SK-N-SH treated with all-trans-retinoic acid at 6 μM for 48 hours (cell line): ENCODE data around the gene PCSK9.

Experiments used
- ESRRG ChIP-seq: fragments of 250-450 bp; sonication (Bioruptor Pico); IDR thresholded peaks from 2 replicates; pipeline ENCODE4 v1.6.1; 2021; ENCODE audit warnings: mild to moderate bottlenecking
- ZFP3 ChIP-seq: fragments of 250-450 bp; sonication (Bioruptor Pico); IDR thresholded peaks from 2 replicates; pipeline ENCODE4 v1.5.0; 2020; ENCODE audit warnings: mild to moderate bottlenecking, moderate library complexity
- TF ChIP-seq, protein P1 (sequence below): fragments of 250-450 bp; sonication (Bioruptor Pico); IDR thresholded peaks from 2 replicates; pipeline ENCODE4 v1.8.0; 2020; ENCODE audit warnings: mild to moderate bottlenecking, moderate library complexity, borderline replicate concordance
- TF ChIP-seq, protein P2 (sequence below): fragments of 250-450 bp; sonication (Bioruptor Pico); IDR thresholded peaks from 2 replicates; pipeline ENCODE4 v1.8.0; 2021; ENCODE audit warnings: low read depth, mild to moderate bottlenecking, moderate library complexity, borderline replicate concordance
- TF ChIP-seq, protein P3 (sequence below): fragments of 250-450 bp; sonication (Bioruptor Pico); IDR thresholded peaks from 2 replicates; pipeline ENCODE4 v1.5.1; 2020; ENCODE audit warnings: low read depth, mild to moderate bottlenecking, moderate library complexity

DNA sequence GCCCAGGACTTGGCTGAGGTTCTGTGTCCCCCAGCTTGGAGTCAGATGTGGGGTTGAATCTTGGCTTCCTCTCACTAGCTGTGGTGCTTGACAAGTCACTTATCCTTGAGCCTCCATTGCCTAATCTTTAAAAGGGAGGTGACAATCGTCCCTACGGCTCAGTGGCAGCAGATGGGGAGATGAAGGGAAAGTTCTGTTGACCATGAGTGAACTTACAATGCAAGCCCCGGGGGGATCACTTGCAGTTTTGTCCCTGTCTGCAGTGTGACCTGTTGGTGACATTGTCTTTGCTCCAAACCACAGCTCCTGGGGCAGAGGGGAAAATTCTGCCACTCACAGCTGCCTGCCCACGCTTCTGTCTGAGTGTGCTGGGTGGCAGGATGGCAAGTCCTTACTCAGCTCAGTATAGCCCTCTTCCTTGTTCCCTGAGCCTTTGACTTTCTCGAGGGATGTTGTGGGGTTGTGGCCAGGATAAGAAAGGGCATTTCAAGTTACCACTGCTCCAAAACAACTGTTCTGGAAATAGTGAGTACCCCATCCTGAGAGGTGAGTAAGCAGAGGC, 1.7 kb downstream of the PCSK9 start:
- TF ChIP-seq, protein P1, sequence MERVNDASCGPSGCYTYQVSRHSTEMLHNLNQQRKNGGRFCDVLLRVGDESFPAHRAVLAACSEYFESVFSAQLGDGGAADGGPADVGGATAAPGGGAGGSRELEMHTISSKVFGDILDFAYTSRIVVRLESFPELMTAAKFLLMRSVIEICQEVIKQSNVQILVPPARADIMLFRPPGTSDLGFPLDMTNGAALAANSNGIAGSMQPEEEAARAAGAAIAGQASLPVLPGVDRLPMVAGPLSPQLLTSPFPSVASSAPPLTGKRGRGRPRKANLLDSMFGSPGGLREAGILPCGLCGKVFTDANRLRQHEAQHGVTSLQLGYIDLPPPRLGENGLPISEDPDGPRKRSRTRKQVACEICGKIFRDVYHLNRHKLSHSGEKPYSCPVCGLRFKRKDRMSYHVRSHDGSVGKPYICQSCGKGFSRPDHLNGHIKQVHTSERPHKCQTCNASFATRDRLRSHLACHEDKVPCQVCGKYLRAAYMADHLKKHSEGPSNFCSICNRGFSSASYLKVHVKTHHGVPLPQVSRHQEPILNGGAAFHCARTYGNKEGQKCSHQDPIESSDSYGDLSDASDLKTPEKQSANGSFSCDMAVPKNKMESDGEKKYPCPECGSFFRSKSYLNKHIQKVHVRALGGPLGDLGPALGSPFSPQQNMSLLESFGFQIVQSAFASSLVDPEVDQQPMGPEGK (CRISPR knock-in tag): no peak
- TF ChIP-seq, protein P2, sequence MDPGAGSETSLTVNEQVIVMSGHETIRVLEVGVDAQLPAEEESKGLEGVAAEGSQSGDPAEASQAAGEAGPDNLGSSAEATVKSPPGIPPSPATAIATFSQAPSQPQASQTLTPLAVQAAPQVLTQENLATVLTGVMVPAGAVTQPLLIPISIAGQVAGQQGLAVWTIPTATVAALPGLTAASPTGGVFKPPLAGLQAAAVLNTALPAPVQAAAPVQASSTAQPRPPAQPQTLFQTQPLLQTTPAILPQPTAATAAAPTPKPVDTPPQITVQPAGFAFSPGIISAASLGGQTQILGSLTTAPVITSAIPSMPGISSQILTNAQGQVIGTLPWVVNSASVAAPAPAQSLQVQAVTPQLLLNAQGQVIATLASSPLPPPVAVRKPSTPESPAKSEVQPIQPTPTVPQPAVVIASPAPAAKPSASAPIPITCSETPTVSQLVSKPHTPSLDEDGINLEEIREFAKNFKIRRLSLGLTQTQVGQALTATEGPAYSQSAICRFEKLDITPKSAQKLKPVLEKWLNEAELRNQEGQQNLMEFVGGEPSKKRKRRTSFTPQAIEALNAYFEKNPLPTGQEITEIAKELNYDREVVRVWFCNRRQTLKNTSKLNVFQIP (CRISPR knock-in tag): no peak
- TF ChIP-seq, protein P3, sequence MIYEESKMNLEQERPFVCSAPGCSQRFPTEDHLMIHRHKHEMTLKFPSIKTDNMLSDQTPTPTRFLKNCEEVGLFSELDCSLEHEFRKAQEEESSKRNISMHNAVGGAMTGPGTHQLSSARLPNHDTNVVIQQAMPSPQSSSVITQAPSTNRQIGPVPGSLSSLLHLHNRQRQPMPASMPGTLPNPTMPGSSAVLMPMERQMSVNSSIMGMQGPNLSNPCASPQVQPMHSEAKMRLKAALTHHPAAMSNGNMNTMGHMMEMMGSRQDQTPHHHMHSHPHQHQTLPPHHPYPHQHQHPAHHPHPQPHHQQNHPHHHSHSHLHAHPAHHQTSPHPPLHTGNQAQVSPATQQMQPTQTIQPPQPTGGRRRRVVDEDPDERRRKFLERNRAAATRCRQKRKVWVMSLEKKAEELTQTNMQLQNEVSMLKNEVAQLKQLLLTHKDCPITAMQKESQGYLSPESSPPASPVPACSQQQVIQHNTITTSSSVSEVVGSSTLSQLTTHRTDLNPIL (CRISPR knock-in tag): no peak
- TF ChIP-seq ZFP3 (no peak), ESRRG (CRISPR knock-in tag) (no peak)
